ENCODE data around the gene PRDM16. TPM values are rescaled to one million over a fixed set of nuclear protein-coding genes. Genes with fewer than 3 reads are reported as not detected.

The PRDM16 gene
- polyA plus RNA-seq, 1 donor from 2014 or later, result not detected

GRCh38 chr1:3419415-3420204 is 350.6 kb downstream of the PRDM16 start:
- Mint-ChIP-seq H3K27me3 (peaks cover 13% of the 10 kb centered on the region), H3K4me3 (no peak overlapping the region), H3K36me3 (peaks cover 2% of the 10 kb centered on the region), H3K4me1 (no peaks in the 10 kb centered on the region), H3K27ac (peak overlapping the region in 2 of 3 donors; percentile 14 to 35), H3K9me3 (peaks cover 0 to 9% (median 0%) of the 10 kb centered on the region in 3 donors)

DNA sequence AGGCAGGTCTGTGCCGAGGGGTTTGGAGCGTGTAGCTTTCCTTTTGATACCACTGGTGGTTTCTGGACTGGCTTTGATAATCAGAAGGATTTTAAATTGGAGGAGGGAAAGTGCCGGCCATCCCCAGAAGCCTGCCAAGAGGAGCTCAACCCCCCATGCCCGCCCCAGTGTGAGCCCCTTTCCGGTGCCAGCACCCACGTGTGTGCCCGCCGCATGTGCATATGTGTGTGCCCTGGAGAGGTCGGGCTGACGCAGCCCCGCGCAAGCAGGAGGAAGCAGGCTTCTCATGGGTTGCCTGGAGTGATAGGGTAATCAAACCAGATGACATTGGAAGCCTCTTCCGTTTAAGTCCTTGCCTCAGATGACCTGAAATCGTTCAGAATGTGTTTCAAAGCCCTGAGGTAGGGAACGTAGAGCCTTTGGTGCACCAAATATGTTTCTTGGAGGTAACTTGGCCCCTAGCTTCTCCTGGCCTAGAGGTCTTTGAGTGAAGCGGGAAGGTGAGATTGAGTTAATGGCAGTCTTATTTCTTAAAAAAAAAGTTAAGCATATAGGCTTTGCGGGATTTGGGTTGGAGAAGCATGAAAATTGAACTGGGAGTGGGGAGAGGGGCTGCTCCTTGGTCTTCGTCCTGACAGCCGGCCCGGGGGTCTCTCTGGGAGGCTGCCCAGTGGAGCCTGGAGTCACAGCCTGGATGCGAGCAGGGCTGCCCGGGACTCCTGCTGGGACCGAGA is 351.4 kb downstream of the PRDM16 start:
- H3K4me3 Mint-ChIP-seq, result no peak overlapping the region
- H3K27me3 Mint-ChIP-seq, result peaks cover 13% of the 10 kb centered on the region
- no peaks in the 10 kb centered on the region for H3K4me1 Mint-ChIP-seq
- peaks cover 0 to 9% (median 0%) of the 10 kb centered on the region in 3 donors for H3K9me3 Mint-ChIP-seq
- peak overlapping the region in 2 of 3 donors; percentile 14 to 35 for H3K27ac Mint-ChIP-seq
- H3K36me3 Mint-ChIP-seq, result peaks cover 2% of the 10 kb centered on the region

GRCh38 chr1:3422638-3423037 is 353.6 kb downstream of the PRDM16 start:
- H3K36me3 Mint-ChIP-seq, result peaks cover 2% of the 10 kb centered on the region
- H3K9me3 Mint-ChIP-seq, result no peaks in the 10 kb centered on the region
- no peaks in the 10 kb centered on the region for H3K4me1 Mint-ChIP-seq
- H3K27ac Mint-ChIP-seq, result no peak overlapping the region
- H3K4me3 Mint-ChIP-seq, result no peak overlapping the region
- peaks cover 13% of the 10 kb centered on the region for H3K27me3 Mint-ChIP-seq

DNA sequence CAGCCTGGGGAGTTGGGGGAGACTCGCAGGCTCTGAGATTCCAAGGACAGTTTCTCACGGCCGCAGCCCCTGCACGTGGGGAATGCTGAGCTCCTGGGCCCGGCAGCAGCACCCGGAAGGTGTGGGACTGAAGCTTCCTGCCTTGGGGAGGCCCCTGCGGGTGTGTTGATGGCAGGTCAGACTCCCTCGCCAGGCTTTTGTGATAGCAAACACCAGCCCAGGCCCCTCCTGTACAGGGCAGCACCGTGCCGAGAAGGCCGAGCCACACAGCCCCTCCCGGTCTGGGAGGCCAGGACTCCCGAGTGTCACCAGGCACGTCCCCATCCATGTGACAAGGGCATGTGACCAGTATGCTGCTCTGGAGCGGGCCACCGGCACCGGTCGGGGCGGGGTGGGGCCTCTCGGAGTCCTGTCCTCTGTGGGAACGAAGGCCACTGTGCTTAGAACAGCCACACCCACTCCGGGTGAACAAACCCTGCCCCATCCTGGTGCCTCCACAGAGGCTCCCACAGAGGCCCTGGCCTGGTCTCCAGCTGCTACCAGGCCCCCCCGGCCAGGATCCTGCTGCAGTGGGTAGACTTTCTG is 354.3 kb downstream of the PRDM16 start:
- Mint-ChIP-seq H3K4me3 (no peak overlapping the region), H3K36me3 (peaks cover 2% of the 10 kb centered on the region), H3K27me3 (peaks cover 13% of the 10 kb centered on the region), H3K4me1 (no peaks in the 10 kb centered on the region), H3K9me3 (no peaks in the 10 kb centered on the region), H3K27ac (no peak overlapping the region)

DNA sequence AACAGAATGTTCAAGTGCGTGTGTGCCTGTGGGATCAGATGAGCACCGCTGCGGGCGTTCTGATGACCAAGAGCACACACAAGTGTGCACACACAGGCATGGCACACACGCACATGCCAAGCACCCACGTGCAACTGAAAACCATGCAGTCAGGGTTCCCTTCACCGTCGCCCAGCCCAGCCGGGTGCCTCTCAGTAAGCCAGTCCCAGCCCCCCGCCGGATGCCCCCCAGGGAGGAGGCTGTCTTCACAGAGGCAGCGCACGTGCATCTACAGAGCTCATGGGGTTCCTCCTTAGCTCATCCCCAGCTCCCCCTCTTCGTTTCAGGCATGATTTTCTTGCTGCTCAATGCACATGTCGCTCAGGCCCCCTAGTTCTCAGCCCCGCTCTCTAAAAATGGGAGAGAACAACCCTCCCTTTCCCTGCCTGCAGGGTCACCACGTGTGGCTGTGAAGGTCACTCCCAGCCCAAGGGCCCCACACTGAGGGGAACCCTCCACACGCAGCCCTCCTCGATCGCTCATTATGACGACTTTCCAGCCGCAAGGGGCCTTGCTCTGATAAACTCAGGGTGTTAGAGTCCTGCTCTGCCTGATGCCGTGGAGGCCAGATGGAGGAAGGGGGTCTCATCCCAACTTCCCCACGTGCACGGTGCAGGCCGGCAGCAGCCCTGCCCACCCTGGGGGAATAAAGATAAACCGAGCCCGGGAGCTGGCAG is 355.1 kb downstream of the PRDM16 start:
- peaks cover 13% of the 10 kb centered on the region for H3K27me3 Mint-ChIP-seq
- no peaks in the 10 kb centered on the region for H3K4me1 Mint-ChIP-seq
- no peak overlapping the region for H3K27ac Mint-ChIP-seq
- no peaks in the 10 kb centered on the region for H3K9me3 Mint-ChIP-seq
- peaks cover 2% of the 10 kb centered on the region for H3K36me3 Mint-ChIP-seq
- H3K4me3 Mint-ChIP-seq, result no peak overlapping the region

- H3K36me3 Mint-ChIP-seq, result no peaks in the 10 kb centered on the region
- no peaks in the 10 kb centered on the region for H3K4me1 Mint-ChIP-seq
- H3K27ac Mint-ChIP-seq, result no peak overlapping the region
- H3K27me3 Mint-ChIP-seq, result peaks cover 11% of the 10 kb centered on the region
- H3K4me3 Mint-ChIP-seq, result no peak overlapping the region
- H3K9me3 Mint-ChIP-seq, result no peaks in the 10 kb centered on the region
These were observed 356.6 kb downstream of the PRDM16 start for GRCh38 chr1:3425486-3426215.

DNA sequence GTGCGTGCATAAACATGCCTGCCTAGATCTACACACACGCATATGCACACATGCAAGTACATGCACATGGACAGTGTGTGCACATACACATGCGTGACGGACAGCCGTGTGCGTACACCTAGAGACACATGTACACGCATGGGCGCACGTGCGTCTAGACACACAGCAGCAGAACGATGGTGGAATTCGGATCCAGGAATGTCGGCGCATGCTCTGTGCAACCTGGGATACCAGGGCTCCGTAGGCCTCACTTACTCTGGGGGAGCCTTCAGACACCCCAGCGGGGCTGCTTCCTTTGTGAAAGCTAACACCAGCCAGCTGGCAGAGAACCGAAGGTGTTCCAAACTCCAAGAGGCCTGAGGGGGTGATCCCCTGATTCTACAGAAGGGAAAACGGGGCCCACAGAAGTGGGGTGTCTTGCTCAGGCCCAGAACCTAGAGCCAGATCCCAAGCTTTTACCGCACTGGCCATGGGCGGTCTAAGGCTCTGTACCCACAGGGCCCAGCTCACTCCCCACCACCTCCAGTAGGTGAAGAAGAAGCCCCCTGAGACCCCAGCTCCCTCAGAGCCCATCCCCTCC is 358.0 kb downstream of the PRDM16 start:
- H3K27me3 Mint-ChIP-seq, result peaks cover 3% of the 10 kb centered on the region

DNA sequence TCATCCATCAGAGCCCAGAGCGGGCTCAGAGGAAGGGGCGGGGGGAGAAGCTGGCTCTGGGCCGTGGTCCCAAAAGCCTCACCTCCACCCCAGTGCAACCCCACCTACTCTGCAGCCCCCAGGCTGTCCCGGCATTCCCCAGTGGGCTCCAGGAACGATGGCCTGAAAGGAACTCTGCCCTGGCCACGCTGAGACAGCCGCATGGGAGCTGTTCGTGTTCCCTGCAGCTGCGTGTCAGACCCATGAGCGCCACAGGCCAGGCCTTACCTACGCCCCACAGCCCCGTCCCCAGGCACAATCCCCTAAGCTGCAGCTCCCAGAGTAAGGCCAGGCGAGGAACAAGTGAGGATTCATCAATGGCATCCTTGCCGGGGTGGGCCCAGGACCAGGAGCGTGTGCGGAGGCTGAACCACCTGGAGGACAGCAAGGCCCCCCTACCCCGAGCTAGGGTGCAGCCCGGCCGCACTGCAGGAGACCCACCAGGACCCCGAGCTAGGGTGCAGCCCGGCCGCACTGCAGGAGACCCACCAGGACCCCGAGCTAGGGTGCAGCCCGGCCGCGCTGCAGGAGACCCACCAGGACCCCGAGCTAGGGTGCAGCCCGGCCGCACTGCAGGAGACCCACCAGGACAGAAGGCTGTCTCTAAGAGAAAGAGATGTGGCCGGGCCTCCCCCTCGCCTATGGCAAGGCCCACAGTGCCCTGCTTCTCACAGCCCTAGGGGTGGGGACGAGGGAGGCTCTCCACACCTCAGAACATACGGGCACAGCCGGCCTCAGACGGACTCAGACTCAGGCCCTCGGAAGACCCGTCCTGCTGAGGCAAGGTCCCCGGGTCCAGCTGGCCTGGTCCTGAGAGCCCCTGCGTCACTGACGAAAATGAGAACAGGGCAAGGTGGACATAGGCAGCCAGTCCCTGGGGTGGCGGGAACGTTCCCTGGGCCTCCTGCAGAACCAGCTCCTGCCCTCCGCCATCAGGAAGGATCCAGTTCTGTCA is 359.0 kb downstream of the PRDM16 start:
- H3K9me3 Mint-ChIP-seq, result no peaks in the 10 kb centered on the region
- H3K4me3 Mint-ChIP-seq, result no peak overlapping the region
- H3K27me3 Mint-ChIP-seq, result peaks cover 2% of the 10 kb centered on the region
- no peak overlapping the region for H3K27ac Mint-ChIP-seq
- H3K4me1 Mint-ChIP-seq, result no peaks in the 10 kb centered on the region
- no peaks in the 10 kb centered on the region for H3K36me3 Mint-ChIP-seq

More for the DNA sequence above, 358.0 kb downstream of the PRDM16 start:
- H3K27ac Mint-ChIP-seq, result no peak overlapping the region
- H3K36me3 Mint-ChIP-seq, result no peaks in the 10 kb centered on the region
- no peaks in the 10 kb centered on the region for H3K9me3 Mint-ChIP-seq
- no peak overlapping the region for H3K4me3 Mint-ChIP-seq
- no peaks in the 10 kb centered on the region for H3K4me1 Mint-ChIP-seq

GRCh38 chr1:3428899-3429298 is 359.9 kb downstream of the PRDM16 start:
- Mint-ChIP-seq H3K4me3 (no peak overlapping the region), H3K36me3 (no peaks in the 10 kb centered on the region), H3K27me3 (peaks cover 4% of the 10 kb centered on the region), H3K27ac (no peak overlapping the region), H3K4me1 (no peaks in the 10 kb centered on the region), H3K9me3 (no peaks in the 10 kb centered on the region)

- Mint-ChIP-seq H3K4me1 (no peaks in the 10 kb centered on the region), H3K9me3 (no peaks in the 10 kb centered on the region), H3K36me3 (no peaks in the 10 kb centered on the region), H3K4me3 (no peak overlapping the region), H3K27me3 (peaks cover 2% of the 10 kb centered on the region), H3K27ac (no peak overlapping the region)
These were observed 360.3 kb downstream of the PRDM16 start for GRCh38 chr1:3429320-3429719.

- Mint-ChIP-seq H3K4me3 (no peak overlapping the region), H3K27me3 (peaks cover 2% of the 10 kb centered on the region), H3K9me3 (no peaks in the 10 kb centered on the region), H3K36me3 (no peaks in the 10 kb centered on the region), H3K27ac (no peak overlapping the region), H3K4me1 (no peaks in the 10 kb centered on the region)
These were observed 360.8 kb downstream of the PRDM16 start for GRCh38 chr1:3429766-3430165.

DNA sequence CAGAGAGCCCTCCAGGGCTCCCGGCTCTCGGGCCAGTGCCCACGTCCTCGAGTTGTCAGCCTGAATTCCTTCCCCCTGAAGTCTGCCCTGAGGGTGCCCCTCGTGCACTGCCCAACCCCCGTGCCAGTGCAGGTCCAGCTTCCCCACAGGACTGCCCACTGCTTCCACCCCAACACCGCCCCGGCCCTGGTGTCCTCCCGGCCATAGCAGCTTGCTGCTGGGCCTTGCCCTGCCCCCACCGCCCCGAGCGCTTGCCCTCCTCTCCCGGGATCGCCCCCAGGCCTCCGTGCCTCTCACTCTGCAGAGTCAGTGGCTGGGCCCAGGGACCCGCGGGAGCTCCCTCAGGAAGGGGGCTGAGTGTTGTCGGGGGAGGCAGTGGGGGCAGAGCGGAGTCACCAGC is 361.4 kb downstream of the PRDM16 start:
- peaks cover 2% of the 10 kb centered on the region for H3K27me3 Mint-ChIP-seq
- no peaks in the 10 kb centered on the region for H3K9me3 Mint-ChIP-seq
- peaks cover 0 to 1% (median 0%) of the 10 kb centered on the region in 3 donors for H3K4me1 Mint-ChIP-seq
- H3K4me3 Mint-ChIP-seq, result no peak overlapping the region
- no peak overlapping the region for H3K27ac Mint-ChIP-seq
- no peaks in the 10 kb centered on the region for H3K36me3 Mint-ChIP-seq

DNA sequence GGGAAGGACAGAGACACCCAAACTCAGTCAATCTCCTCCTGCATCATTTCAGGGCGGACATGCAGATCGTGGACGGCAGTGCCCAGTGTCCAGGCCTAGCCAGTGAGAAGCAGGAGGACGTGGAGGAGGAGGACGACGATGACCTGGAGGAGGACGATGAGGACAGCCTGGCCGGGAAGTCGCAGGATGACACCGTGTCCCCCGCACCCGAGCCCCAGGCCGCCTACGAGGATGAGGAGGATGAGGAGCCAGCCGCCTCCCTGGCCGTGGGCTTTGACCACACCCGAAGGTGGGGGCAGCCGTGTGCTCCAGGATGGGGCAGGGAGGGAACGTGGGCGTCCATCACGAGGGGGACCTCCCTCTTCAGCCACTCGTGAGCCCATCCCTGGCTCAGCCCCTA is 361.8 kb downstream of the PRDM16 start:
- Mint-ChIP-seq H3K36me3 (no peaks in the 10 kb centered on the region), H3K27ac (no peak overlapping the region), H3K4me3 (no peak overlapping the region), H3K4me1 (peaks cover 0 to 1% (median 0%) of the 10 kb centered on the region in 3 donors), H3K27me3 (peaks cover 2% of the 10 kb centered on the region), H3K9me3 (no peaks in the 10 kb centered on the region)

All from IgD-negative memory B cell (primary cell).